Lower leg skin (tissue), 3 donors: ENCODE measurements around the gene ZNF441.

Experiments
- CTCF ChIP-seq, 3 donors: fragments of 450-650 bp; IDR thresholded peaks; one replicate each; pipeline ENCODE4 v1.5.1; 2016; ENCODE audit warnings: antibody characterized with exemption in 3 of 3, mild to moderate bottlenecking in 3 of 3, moderate library complexity in 2 of 3
- POLR2A ChIP-seq, 2 donors: fragments of 450-650 bp; IDR thresholded peaks; one replicate each; pipeline ENCODE4 v1.6.1; 2016 to 2017; ENCODE audit warnings: antibody characterized with exemption in 2 of 2, mild to moderate bottlenecking in 1 of 2, moderate library complexity in 1 of 2

DNA sequence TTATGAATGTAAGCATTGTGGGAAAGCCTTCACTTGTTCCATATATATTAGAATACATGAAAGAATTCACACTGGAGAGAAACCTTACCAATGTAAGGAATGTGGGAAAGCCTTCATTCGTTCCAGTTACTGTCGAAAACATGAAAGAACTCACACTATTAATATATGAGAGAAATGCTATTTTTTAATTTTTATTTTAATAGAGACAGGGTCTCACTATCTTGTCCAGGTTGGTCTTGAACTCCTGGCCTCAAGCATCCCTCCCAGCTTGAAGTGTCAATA is 40.2 kb downstream of the ZNF441 start:
- TF ChIP-seq CTCF (IDR thresholded peaks at IDR 0.05) (no peak), POLR2A (IDR thresholded peaks at IDR 0.05) (no peak)
